ENCODE measurements around the gene MTHFSD.

The MTHFSD gene

DNA sequence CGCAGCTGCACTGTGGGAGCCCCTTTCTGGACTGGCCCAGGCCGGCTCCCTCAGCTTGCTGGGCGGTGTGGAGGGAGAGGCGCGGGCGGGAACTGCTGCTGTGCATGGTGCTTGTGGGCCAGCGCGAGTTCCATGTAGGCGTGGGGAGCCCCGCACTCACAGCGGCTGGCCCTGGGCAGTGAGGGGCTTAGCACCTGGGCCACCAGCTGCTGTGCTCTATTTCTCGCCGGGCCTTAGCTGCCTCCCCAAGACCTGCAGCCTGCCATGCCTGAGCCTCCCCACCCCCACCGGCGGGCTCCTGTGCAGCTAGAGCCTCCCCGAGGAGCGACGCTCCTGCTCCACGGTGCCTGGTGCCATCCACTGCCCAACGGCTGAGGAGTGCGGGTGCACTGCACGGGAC is 1.7 kb downstream of the MTHFSD start:
- Histone ChIP-seq H4K20me1 (ENCODE audit: insufficient read depth, low read length) (no peaks in the 10 kb centered on the region), H3K9me3 (replicated peaks; ENCODE audit: insufficient read depth, low read length) (no peaks in the 10 kb centered on the region), H3K36me3 (replicated peaks; ENCODE audit: insufficient read depth, low read length) (no peaks in the 10 kb centered on the region), H3K4me3 (ENCODE audit: low read length) (no peak overlapping the region), H3K4me2 (ENCODE audit: low read depth, low read length) (no peak overlapping the region), H3K79me2 (ENCODE audit: low read length) (0 out of 2 replicates have a peak, but pooled peaks cover 6% of the 10 kb centered on the region), H3F3A (ENCODE audit: insufficient read depth, low read length) (no peaks in the 10 kb centered on the region), H2AFZ (ENCODE audit: low read length) (no peak overlapping the region), H3K9ac (ENCODE audit: low read length) (no peak overlapping the region), H3K27ac (ENCODE audit: low read length) (no peak overlapping the region), H3K4me1 (ENCODE audit: low read length) (no peaks in the 10 kb centered on the region), H3K27me3 (replicated peaks; ENCODE audit: insufficient read depth, low read length) (peaks cover 11% of the 10 kb centered on the region), H3K9me2 (replicated peaks; ENCODE audit: insufficient read depth, low read length) (no peaks in the 10 kb centered on the region)
- TF ChIP-seq CTCF (IDR thresholded peaks at IDR 0.05; ENCODE audit: low read length), result no peak
- no peak for TF ChIP-seq EZH2 (optimal IDR thresholded peaks at IDR 0.05; ENCODE audit: low read depth, low read length)
- TF ChIP-seq EZH2phosphoT487 (IDR thresholded peaks at IDR 0.05; ENCODE audit: low read length), result no peak
- DNase-seq, result no peak

- Histone ChIP-seq H3K4me1 (ENCODE audit: low read length) (no peaks in the 10 kb centered on the region), H3K27ac (ENCODE audit: low read length) (no peak overlapping the region), H3K9me2 (replicated peaks; ENCODE audit: insufficient read depth, low read length) (no peaks in the 10 kb centered on the region), H3K4me2 (ENCODE audit: low read depth, low read length) (no peak overlapping the region), H3K36me3 (replicated peaks; ENCODE audit: insufficient read depth, low read length) (no peaks in the 10 kb centered on the region), H2AFZ (ENCODE audit: low read length) (no peak overlapping the region), H4K20me1 (ENCODE audit: insufficient read depth, low read length) (no peaks in the 10 kb centered on the region), H3K9me3 (replicated peaks; ENCODE audit: insufficient read depth, low read length) (no peaks in the 10 kb centered on the region), H3K79me2 (ENCODE audit: low read length) (0 out of 2 replicates have a peak, but pooled peaks cover 6% of the 10 kb centered on the region), H3K9ac (ENCODE audit: low read length) (no peak overlapping the region), H3K4me3 (ENCODE audit: low read length) (no peak overlapping the region), H3F3A (ENCODE audit: insufficient read depth, low read length) (no peaks in the 10 kb centered on the region), H3K27me3 (replicated peaks; ENCODE audit: insufficient read depth, low read length) (no peaks in the 10 kb centered on the region)
- DNase-seq, result no peak
- no peak for TF ChIP-seq EZH2phosphoT487 (IDR thresholded peaks at IDR 0.05; ENCODE audit: low read length)
- TF ChIP-seq EZH2 (optimal IDR thresholded peaks at IDR 0.05; ENCODE audit: low read depth, low read length), result no peak
- TF ChIP-seq CTCF (IDR thresholded peaks at IDR 0.05; ENCODE audit: low read length), result no peak
These were observed 4.8 kb downstream of the MTHFSD start for GRCh38 chr16:86550281-86550680.

DNA sequence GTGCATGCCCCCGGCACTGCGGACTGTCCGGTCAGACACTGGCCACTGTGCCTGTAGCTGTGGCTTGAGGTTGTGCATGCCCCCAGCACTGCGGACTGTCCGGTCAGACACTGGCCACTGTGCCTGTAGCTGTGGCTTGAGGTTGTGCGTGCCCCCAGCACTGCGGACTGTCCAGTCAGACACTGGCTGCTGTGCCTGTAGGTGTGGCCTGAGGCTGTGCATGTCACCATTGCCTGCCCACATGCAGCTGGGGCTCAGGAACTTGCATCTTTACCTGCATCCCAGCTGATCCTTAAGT is 5.2 kb downstream of the MTHFSD start:
- no peaks in the 10 kb centered on the region for H3K9me3 ChIP-seq (replicated peaks; ENCODE audit: insufficient read depth, low read length)
- H2AFZ ChIP-seq (ENCODE audit: low read length), result no peak overlapping the region
- no peaks in the 10 kb centered on the region for H3K4me1 ChIP-seq (ENCODE audit: low read length)
- H4K20me1 ChIP-seq (ENCODE audit: insufficient read depth, low read length), result no peaks in the 10 kb centered on the region
- TF ChIP-seq CTCF (IDR thresholded peaks at IDR 0.05; ENCODE audit: low read length), result no peak
- no peak for TF ChIP-seq EZH2 (optimal IDR thresholded peaks at IDR 0.05; ENCODE audit: low read depth, low read length)
- no peak for TF ChIP-seq EZH2phosphoT487 (IDR thresholded peaks at IDR 0.05; ENCODE audit: low read length)
- H3K79me2 ChIP-seq (ENCODE audit: low read length), result 0 out of 2 replicates have a peak, but pooled peaks cover 5% of the 10 kb centered on the region
- H3K9me2 ChIP-seq (replicated peaks; ENCODE audit: insufficient read depth, low read length), result no peaks in the 10 kb centered on the region
- H3K27me3 ChIP-seq (replicated peaks; ENCODE audit: insufficient read depth, low read length), result no peaks in the 10 kb centered on the region
- H3K27ac ChIP-seq (ENCODE audit: low read length), result no peak overlapping the region
- no peak overlapping the region for H3K9ac ChIP-seq (ENCODE audit: low read length)
- no peaks in the 10 kb centered on the region for H3K36me3 ChIP-seq (replicated peaks; ENCODE audit: insufficient read depth, low read length)
- no peak overlapping the region for H3K4me2 ChIP-seq (ENCODE audit: low read depth, low read length)
- no peak for DNase-seq
- H3F3A ChIP-seq (ENCODE audit: insufficient read depth, low read length), result no peaks in the 10 kb centered on the region
- H3K4me3 ChIP-seq (ENCODE audit: low read length), result no peak overlapping the region

Data from MM.1S (cell line).